ENCODE data around the gene FBXL7. TPM values are rescaled to one million over a fixed set of nuclear protein-coding genes. Genes with fewer than 3 reads are reported as not detected.

Gene FBXL7
- total RNA-seq, 1 donor, result 11.2 TPM

GRCh38 chr5:15929611-15930263, 429.8 kb downstream of the FBXL7 start:
- no peak for TF ChIP-seq CTCF (IDR thresholded peaks at IDR 0.05; ENCODE audit: insufficient read depth, low read depth, low read length)
- no peak overlapping the region for H3K4me3 ChIP-seq (ENCODE audit: low read depth, low read length)
- DNase-seq (ENCODE audit: low read depth), result peak; percentile 65

- DNase-seq (ENCODE audit: low read depth), result no peak
- H3K4me3 ChIP-seq (ENCODE audit: low read depth, low read length), result no peak overlapping the region
- TF ChIP-seq CTCF (IDR thresholded peaks at IDR 0.05; ENCODE audit: insufficient read depth, low read depth, low read length), result no peak
Measured at GRCh38 chr5:15932066-15932465, 432.1 kb downstream of the FBXL7 start.

- TF ChIP-seq CTCF (IDR thresholded peaks at IDR 0.05; ENCODE audit: insufficient read depth, low read depth, low read length), result no peak
- H3K4me3 ChIP-seq (ENCODE audit: low read depth, low read length), result no peak overlapping the region
- peak; percentile 28 for DNase-seq (ENCODE audit: low read depth)
Measured at GRCh38 chr5:15933259-15934207, 433.6 kb downstream of the FBXL7 start.

GRCh38 chr5:15936505-15937245, 436.7 kb downstream of the FBXL7 start:
- no peak overlapping the region for H3K4me3 ChIP-seq (ENCODE audit: low read depth, low read length)
- TF ChIP-seq CTCF (IDR thresholded peaks at IDR 0.05; ENCODE audit: insufficient read depth, low read depth, low read length), result no peak
- DNase-seq (ENCODE audit: low read depth), result no peak

GRCh38 chr5:15937708-15938107, 437.7 kb downstream of the FBXL7 start:
- TF ChIP-seq CTCF (IDR thresholded peaks at IDR 0.05; ENCODE audit: insufficient read depth, low read depth, low read length), result no peak
- H3K4me3 ChIP-seq (ENCODE audit: low read depth, low read length), result no peak overlapping the region
- no peak for DNase-seq (ENCODE audit: low read depth)

GRCh38 chr5:15938186-15938585, 438.2 kb downstream of the FBXL7 start:
- no peak for DNase-seq (ENCODE audit: low read depth)
- TF ChIP-seq CTCF (IDR thresholded peaks at IDR 0.05; ENCODE audit: insufficient read depth, low read depth, low read length), result no peak
- H3K4me3 ChIP-seq (ENCODE audit: low read depth, low read length), result no peak overlapping the region

Measured in fibroblast of villous mesenchyme (primary cell).